ENCODE measurements around the gene NCEH1.

DNA sequence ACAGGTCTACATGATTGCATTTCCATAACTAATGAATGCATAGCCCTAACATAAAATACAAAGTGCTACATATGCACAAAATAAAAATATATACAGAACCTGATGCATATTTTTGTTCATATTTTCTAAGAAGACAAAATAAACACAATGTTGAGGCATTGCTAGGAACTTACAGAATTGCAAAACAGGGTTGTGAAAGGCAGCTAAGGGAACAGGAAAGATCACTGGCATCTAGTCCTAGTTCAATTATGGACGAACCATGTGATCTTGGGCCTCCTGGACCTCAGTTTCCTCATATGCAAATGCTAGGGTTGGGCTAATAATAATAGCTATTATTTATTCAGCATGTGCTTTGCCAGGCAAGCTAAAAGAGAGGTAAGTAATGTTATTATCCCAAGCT is 15.5 kb upstream of the NCEH1 start:
- TF ChIP-seq, protein P1, sequence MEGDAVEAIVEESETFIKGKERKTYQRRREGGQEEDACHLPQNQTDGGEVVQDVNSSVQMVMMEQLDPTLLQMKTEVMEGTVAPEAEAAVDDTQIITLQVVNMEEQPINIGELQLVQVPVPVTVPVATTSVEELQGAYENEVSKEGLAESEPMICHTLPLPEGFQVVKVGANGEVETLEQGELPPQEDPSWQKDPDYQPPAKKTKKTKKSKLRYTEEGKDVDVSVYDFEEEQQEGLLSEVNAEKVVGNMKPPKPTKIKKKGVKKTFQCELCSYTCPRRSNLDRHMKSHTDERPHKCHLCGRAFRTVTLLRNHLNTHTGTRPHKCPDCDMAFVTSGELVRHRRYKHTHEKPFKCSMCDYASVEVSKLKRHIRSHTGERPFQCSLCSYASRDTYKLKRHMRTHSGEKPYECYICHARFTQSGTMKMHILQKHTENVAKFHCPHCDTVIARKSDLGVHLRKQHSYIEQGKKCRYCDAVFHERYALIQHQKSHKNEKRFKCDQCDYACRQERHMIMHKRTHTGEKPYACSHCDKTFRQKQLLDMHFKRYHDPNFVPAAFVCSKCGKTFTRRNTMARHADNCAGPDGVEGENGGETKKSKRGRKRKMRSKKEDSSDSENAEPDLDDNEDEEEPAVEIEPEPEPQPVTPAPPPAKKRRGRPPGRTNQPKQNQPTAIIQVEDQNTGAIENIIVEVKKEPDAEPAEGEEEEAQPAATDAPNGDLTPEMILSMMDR (IDR thresholded peaks at IDR 0.05), result no peak
- TF ChIP-seq, protein P2, sequence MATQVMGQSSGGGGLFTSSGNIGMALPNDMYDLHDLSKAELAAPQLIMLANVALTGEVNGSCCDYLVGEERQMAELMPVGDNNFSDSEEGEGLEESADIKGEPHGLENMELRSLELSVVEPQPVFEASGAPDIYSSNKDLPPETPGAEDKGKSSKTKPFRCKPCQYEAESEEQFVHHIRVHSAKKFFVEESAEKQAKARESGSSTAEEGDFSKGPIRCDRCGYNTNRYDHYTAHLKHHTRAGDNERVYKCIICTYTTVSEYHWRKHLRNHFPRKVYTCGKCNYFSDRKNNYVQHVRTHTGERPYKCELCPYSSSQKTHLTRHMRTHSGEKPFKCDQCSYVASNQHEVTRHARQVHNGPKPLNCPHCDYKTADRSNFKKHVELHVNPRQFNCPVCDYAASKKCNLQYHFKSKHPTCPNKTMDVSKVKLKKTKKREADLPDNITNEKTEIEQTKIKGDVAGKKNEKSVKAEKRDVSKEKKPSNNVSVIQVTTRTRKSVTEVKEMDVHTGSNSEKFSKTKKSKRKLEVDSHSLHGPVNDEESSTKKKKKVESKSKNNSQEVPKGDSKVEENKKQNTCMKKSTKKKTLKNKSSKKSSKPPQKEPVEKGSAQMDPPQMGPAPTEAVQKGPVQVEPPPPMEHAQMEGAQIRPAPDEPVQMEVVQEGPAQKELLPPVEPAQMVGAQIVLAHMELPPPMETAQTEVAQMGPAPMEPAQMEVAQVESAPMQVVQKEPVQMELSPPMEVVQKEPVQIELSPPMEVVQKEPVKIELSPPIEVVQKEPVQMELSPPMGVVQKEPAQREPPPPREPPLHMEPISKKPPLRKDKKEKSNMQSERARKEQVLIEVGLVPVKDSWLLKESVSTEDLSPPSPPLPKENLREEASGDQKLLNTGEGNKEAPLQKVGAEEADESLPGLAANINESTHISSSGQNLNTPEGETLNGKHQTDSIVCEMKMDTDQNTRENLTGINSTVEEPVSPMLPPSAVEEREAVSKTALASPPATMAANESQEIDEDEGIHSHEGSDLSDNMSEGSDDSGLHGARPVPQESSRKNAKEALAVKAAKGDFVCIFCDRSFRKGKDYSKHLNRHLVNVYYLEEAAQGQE (IDR thresholded peaks at IDR 0.05; ENCODE audit: low read depth, low read length), result no peak
- no peak for TF ChIP-seq EZH2phosphoT487 (IDR thresholded peaks at IDR 0.05; ENCODE audit: borderline replicate concordance, low read depth)
- TF ChIP-seq, protein P3, sequence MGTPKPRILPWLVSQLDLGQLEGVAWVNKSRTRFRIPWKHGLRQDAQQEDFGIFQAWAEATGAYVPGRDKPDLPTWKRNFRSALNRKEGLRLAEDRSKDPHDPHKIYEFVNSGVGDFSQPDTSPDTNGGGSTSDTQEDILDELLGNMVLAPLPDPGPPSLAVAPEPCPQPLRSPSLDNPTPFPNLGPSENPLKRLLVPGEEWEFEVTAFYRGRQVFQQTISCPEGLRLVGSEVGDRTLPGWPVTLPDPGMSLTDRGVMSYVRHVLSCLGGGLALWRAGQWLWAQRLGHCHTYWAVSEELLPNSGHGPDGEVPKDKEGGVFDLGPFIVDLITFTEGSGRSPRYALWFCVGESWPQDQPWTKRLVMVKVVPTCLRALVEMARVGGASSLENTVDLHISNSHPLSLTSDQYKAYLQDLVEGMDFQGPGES (IDR thresholded peaks at IDR 0.05; ENCODE audit: low read depth, low read length), result no peak
